ENCODE data around the gene SCFD2.

DNA sequence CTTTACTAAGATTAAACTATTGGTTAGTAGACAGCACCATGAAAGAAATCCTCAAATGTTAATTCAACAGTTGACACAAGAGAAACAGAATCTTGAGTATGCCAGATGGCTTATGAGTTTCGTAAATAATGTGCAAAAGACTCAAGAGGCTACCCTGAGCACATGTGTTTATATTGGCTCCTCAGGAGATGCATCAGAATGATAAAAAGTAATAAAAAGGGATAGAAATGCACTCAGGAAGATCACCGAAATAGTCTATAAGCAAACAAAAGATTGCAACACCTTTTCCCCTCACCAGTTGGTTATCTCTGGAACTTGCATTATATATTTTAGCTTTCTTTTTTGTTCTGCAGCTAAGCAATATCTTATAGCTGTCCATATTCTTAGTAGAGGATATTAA, 84.4 kb downstream of the SCFD2 start:
- no peak for TF ChIP-seq EP300 (IDR thresholded peaks at IDR 0.05)
- TF ChIP-seq, protein P1, sequence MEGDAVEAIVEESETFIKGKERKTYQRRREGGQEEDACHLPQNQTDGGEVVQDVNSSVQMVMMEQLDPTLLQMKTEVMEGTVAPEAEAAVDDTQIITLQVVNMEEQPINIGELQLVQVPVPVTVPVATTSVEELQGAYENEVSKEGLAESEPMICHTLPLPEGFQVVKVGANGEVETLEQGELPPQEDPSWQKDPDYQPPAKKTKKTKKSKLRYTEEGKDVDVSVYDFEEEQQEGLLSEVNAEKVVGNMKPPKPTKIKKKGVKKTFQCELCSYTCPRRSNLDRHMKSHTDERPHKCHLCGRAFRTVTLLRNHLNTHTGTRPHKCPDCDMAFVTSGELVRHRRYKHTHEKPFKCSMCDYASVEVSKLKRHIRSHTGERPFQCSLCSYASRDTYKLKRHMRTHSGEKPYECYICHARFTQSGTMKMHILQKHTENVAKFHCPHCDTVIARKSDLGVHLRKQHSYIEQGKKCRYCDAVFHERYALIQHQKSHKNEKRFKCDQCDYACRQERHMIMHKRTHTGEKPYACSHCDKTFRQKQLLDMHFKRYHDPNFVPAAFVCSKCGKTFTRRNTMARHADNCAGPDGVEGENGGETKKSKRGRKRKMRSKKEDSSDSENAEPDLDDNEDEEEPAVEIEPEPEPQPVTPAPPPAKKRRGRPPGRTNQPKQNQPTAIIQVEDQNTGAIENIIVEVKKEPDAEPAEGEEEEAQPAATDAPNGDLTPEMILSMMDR (IDR thresholded peaks at IDR 0.05) = no peak

Data from sigmoid colon (tissue), 4 donors.